Measurements from ENCODE around the gene PRAMEF27. TPM values are rescaled to one million over a fixed set of nuclear protein-coding genes. Genes with fewer than 3 reads are reported as not detected.

PRAMEF27 gene
- total RNA-seq, result not detected in 2 replicates

DNA sequence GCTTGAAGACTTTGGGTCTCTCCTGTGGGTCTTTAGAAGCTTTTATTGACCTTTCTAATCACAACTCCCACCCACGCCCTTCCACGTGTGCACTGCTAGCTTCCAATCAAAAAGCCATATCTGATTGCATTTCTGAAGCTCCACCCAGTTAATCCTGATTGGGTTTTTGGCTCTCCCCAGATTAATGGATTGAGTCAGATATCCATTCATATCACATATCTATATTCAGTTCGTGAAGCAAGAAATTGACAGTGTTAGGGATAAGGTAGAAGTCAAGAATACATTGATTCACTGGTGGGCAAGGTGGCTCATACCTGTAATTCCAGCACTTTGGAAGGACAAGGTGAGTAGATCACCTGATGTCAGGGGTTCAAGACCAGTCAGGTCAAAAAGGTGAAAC, at the start of gene PRAMEF27:
PRAMEF27 (minus strand) TSS at position 101 of the 400 bp plus-strand sequence. CDS start 2,916 bp downstream, outside the sequence.

DNA sequence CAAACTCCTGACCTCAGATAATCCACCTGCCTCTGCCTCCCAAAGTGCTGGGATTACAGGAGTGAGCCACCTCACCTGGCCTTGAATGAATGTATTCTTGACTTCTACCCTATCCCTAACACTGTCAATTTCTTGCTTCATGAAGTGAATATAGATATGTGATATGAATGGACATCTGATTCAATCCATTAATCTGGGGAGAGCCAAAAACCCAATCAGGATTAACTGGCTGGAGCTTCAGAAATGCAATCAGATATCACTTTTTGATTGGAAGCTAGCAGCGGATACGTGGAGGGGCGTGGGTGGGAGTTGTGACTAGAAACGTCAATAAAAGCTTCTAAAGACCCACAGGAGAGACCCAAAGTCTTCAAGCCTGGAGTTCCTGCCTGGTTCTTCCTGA, 14.1 kb upstream of the PRAMEF27 start, which contains the start of gene PRAMEF25:
PRAMEF25 (plus strand) TSS at position 301 of the 400 bp plus-strand sequence. CDS start 2,920 bp downstream, outside the sequence.

Other genes starting within 250 kb of the PRAMEF27 start
- not detected in 2 replicates for gene PRAMEF11, start 225.2 kb downstream of the PRAMEF27 start, total RNA-seq
- not detected in 2 replicates for gene HNRNPCL1, start 207.9 kb downstream of the PRAMEF27 start, total RNA-seq
- not detected in 2 replicates for gene PRAMEF2, start 199.5 kb downstream of the PRAMEF27 start, total RNA-seq
- not detected in 2 replicates for gene PRAMEF4, start 170.4 kb downstream of the PRAMEF27 start, total RNA-seq
- gene PRAMEF10, start 158.3 kb downstream of the PRAMEF27 start, total RNA-seq, result not detected in 2 replicates
- gene PRAMEF7, start 140.0 kb downstream of the PRAMEF27 start, total RNA-seq, result not detected in 2 replicates
- not detected in 2 replicates for gene PRAMEF6, start 109.0 kb downstream of the PRAMEF27 start, total RNA-seq
- not detected in 2 replicates for gene HNRNPCL3, start 4.2 kb upstream of the PRAMEF27 start, total RNA-seq
- not detected in 2 replicates for gene PRAMEF25, start 14.2 kb upstream of the PRAMEF27 start, total RNA-seq
- gene HNRNPCL2, start 60.3 kb upstream of the PRAMEF27 start, total RNA-seq, result not detected in 2 replicates
- gene PRAMEF26, start 99.4 kb upstream of the PRAMEF27 start, total RNA-seq, result not detected in 2 replicates
- gene HNRNPCL4, start 109.1 kb upstream of the PRAMEF27 start, total RNA-seq, result not detected in 2 replicates
- not detected in 2 replicates for gene PRAMEF9, start 115.3 kb upstream of the PRAMEF27 start, total RNA-seq
- gene PRAMEF13, start 144.8 kb upstream of the PRAMEF27 start, total RNA-seq, result not detected in 2 replicates
- gene PRAMEF18, start 169.6 kb upstream of the PRAMEF27 start, total RNA-seq, result not detected in 2 replicates
- not detected in 2 replicates for gene PRAMEF5, start 197.6 kb upstream of the PRAMEF27 start, total RNA-seq
- not detected in 2 replicates for gene PRAMEF8, start 228.6 kb upstream of the PRAMEF27 start, total RNA-seq
- gene PRAMEF33, start 247.0 kb upstream of the PRAMEF27 start, total RNA-seq, result not detected in 2 replicates